ENCODE results near the gene DCTN4. TPM values are rescaled to one million over a fixed set of nuclear protein-coding genes. Genes with fewer than 3 reads are reported as not detected.

Gene DCTN4
- total and polyA plus RNA-seq, 2 of the 4 experiments (the other 2 are of a cell fraction), result 28.1 to 50.2 TPM

- TF ChIP-seq ELK1 (IDR thresholded peaks at IDR 0.05; ENCODE audit: borderline replicate concordance, low read depth, low read length), result no peak
Measured at GRCh38 chr5:150757087-150757649, 1.6 kb downstream of the DCTN4 start (continued).

GRCh38 chr5:150753863-150754262 lies 5.0 kb downstream of the DCTN4 start:
- no peak overlapping the region for H3K9ac ChIP-seq (ENCODE audit: low read depth, low read length)
- H3K9me3 ChIP-seq (ENCODE audit: control insufficient read depth, insufficient read depth, low read length), result no peaks in the 10 kb centered on the region
- H3K18ac ChIP-seq (ENCODE audit: low read depth, low read length), result no peak overlapping the region
- H2AK5ac ChIP-seq (ENCODE audit: low read depth, low read length), result no peak overlapping the region
- peaks cover 3% of the 10 kb centered on the region for H3K4me1 ChIP-seq (ENCODE audit: control insufficient read depth, insufficient read depth, low read length)
- ChIA-PET POLR2A (ENCODE audit: unreplicated experiment) (no interaction called here), CTCF (no interaction called here)
- H3K23ac ChIP-seq (ENCODE audit: low read depth, low read length), result no peak overlapping the region
- peaks cover 19 to 40% of the 10 kb centered on the region in 2 experiments for H3K79me1 ChIP-seq (ENCODE audit: low read depth in 1 of 2, low read length in 2 of 2)
- H3K27ac ChIP-seq (ENCODE audit: insufficient read depth, low read length), result no peak overlapping the region
- in situ Hi-C loops (cut with MboI; ENCODE audit: low sequenced_read_pairs) (no loop called here), dilution Hi-C loops (cut with HindIII; ENCODE audit: low sequenced_read_pairs, unreplicated experiment) (no loop called here), intact Hi-C loops (cut with micrococcal nuclease) (no loop called here)
- WGBS, 2 experiments (ENCODE audit: extremely low coverage in 2 of 2, insufficient read length in 1 of 2), result no CpG with 5 or more reads among the region's 1 CpG
- no peak overlapping the region for H2AK9ac ChIP-seq (replicated peaks; ENCODE audit: low read depth, low read length, poor library complexity)
- no peak overlapping the region for H4K8ac ChIP-seq (ENCODE audit: low read depth in 2 of 2, low read length in 2 of 2)
- H4K20me1 ChIP-seq (ENCODE audit: insufficient read depth, low read length), result peaks cover 13% of the 10 kb centered on the region; the same call in 1 of the 2 replicates
- H3K9me1 ChIP-seq (ENCODE audit: insufficient read depth, low read length), result 0 out of 2 replicates have a peak, but pooled peaks cover 3% of the 10 kb centered on the region
- no peak overlapping the region for H3K4ac ChIP-seq (ENCODE audit: low read depth, low read length)
- H2AFZ ChIP-seq (replicated peaks; ENCODE audit: low read length, poor library complexity), result no peak overlapping the region
- no peak overlapping the region for H3K4me2 ChIP-seq (ENCODE audit: low read depth, low read length)
- H3K14ac ChIP-seq (replicated peaks; ENCODE audit: low read depth, low read length), result no peak overlapping the region
- no peak overlapping the region for H2BK5ac ChIP-seq (ENCODE audit: low read depth, low read length, poor library complexity, severe bottlenecking)
- no peak overlapping the region for H4K91ac ChIP-seq (ENCODE audit: insufficient read depth, low read depth, low read length)
- DNase-seq, result no peak
- ATAC-seq (ENCODE audit: low read depth), result no peak
- peaks cover 16% of the 10 kb centered on the region for H3K36me3 ChIP-seq (ENCODE audit: control insufficient read depth, insufficient read depth, low read length)
- BruUV-seq (replicated peaks), result no TSS peak
- no peak overlapping the region for H2BK120ac ChIP-seq (ENCODE audit: low read depth, low read length)
- no peak overlapping the region for H3K4me3 ChIP-seq (ENCODE audit: insufficient read depth, low read depth, low read length)
- TF ChIP-seq ELK1 (IDR thresholded peaks at IDR 0.05; ENCODE audit: borderline replicate concordance, low read depth, low read length) (no peak), SMC3 (IDR thresholded peaks at IDR 0.05; ENCODE audit: low read depth, low read length) (no peak), MAFK (IDR thresholded peaks at IDR 0.05; ENCODE audit: low read depth, low read length) (no peak), MAZ (IDR thresholded peaks at IDR 0.05; ENCODE audit: borderline replicate concordance, low read depth, low read length) (no peak), NFE2L2 (IDR thresholded peaks at IDR 0.05; ENCODE audit: low read depth, low read length) (no peak), RFX5 (IDR thresholded peaks at IDR 0.05; ENCODE audit: low read depth, low read length) (no peak), MXI1 (IDR thresholded peaks at IDR 0.05; ENCODE audit: borderline replicate concordance, low read depth, low read length) (no peak), CEBPB (IDR thresholded peaks at IDR 0.05; ENCODE audit: low read depth, low read length) (no peak), POLR2A (IDR thresholded peaks at IDR 0.05; ENCODE audit: low read depth, low read length) (no peak), USF2 (IDR thresholded peaks at IDR 0.05; ENCODE audit: low read depth, low read length) (no peak), FOS (IDR thresholded peaks at IDR 0.05; ENCODE audit: low read depth, low read length) (no peak), BHLHE40 (IDR thresholded peaks at IDR 0.05; ENCODE audit: low read depth, low read length) (no peak), RCOR1 (IDR thresholded peaks at IDR 0.05; ENCODE audit: insufficient replicate concordance, low read length) (no peak)
- H3K27me3 ChIP-seq (ENCODE audit: control insufficient read depth, insufficient read depth, low read length), result no peaks in the 10 kb centered on the region
- no peak overlapping the region for H4K5ac ChIP-seq (ENCODE audit: low read depth, low read length)
- H3K56ac ChIP-seq (ENCODE audit: extremely low read depth, insufficient read depth, low read length), result no peak overlapping the region
- H2BK20ac ChIP-seq (ENCODE audit: low read depth, low read length), result no peak overlapping the region
- H2BK15ac ChIP-seq (ENCODE audit: low read depth, low read length), result no peak overlapping the region

Measured in IMR-90 (cell line).